ENCODE data around the gene RASGEF1C.

Gene RASGEF1C

GRCh38 chr5:180160215-180160614, 48.8 kb downstream of the RASGEF1C start:
- Histone ChIP-seq H3K27ac (no peak overlapping the region), H3K4me3 (no peak overlapping the region), H3K27me3 (peaks cover 0 to 5% of the 10 kb centered on the region in 2 donors), H3K36me3 (no peaks in the 10 kb centered on the region), H3K9me3 (peaks cover 0 to 6% (median 0%) of the 10 kb centered on the region in 3 donors), H3K4me1 (no peaks in the 10 kb centered on the region)
- intact Hi-C loops (cut with DNase I; ENCODE audit: low total_unique reads): no loop called here
- no peak for DNase-seq
- no peak for TF ChIP-seq CTCF (IDR thresholded peaks at IDR 0.05)

- no peak for DNase-seq
- no peak overlapping the region for H3K27ac ChIP-seq
- no peaks in the 10 kb centered on the region for H3K36me3 ChIP-seq
- H3K27me3 ChIP-seq: peaks cover 0 to 5% of the 10 kb centered on the region in 2 donors
- peaks cover 0 to 6% (median 0%) of the 10 kb centered on the region in 3 donors for H3K9me3 ChIP-seq
- H3K4me3 ChIP-seq: no peak overlapping the region
- no peaks in the 10 kb centered on the region for H3K4me1 ChIP-seq
- no peak for TF ChIP-seq CTCF (IDR thresholded peaks at IDR 0.05)
- intact Hi-C loops (cut with DNase I; ENCODE audit: low total_unique reads): no loop called here
Measured at GRCh38 chr5:180159756-180160155, 49.3 kb downstream of the RASGEF1C start.

GRCh38 chr5:180157866-180158265, 51.1 kb downstream of the RASGEF1C start:
- intact Hi-C loops (cut with DNase I; ENCODE audit: low total_unique reads): no loop called here

GRCh38 chr5:180156141-180156540, 52.9 kb downstream of the RASGEF1C start:
- Histone ChIP-seq H3K9me3 (peaks cover 0 to 6% (median 5%) of the 10 kb centered on the region in 3 donors), H3K36me3 (no peaks in the 10 kb centered on the region), H3K27ac (no peak overlapping the region), H3K4me3 (no peak overlapping the region), H3K27me3 (peaks cover 0 to 1% of the 10 kb centered on the region in 2 donors), H3K4me1 (no peaks in the 10 kb centered on the region)
- TF ChIP-seq CTCF (IDR thresholded peaks at IDR 0.05): no peak
- intact Hi-C loops (cut with DNase I; ENCODE audit: low total_unique reads): no loop called here
- DNase-seq: no peak

More at GRCh38 chr5:180157866-180158265, 51.1 kb downstream of the RASGEF1C start:
- no peaks in the 10 kb centered on the region for H3K4me1 ChIP-seq
- DNase-seq: no peak
- no peaks in the 10 kb centered on the region for H3K36me3 ChIP-seq
- H3K27me3 ChIP-seq: peaks cover 0 to 5% of the 10 kb centered on the region in 2 donors
- TF ChIP-seq CTCF (IDR thresholded peaks at IDR 0.05): no peak
- no peak overlapping the region for H3K27ac ChIP-seq
- H3K4me3 ChIP-seq: no peak overlapping the region
- H3K9me3 ChIP-seq: peaks cover 0 to 5% (median 5%) of the 10 kb centered on the region in 3 donors

- Histone ChIP-seq H3K9me3 (peaks cover 0 to 6% (median 5%) of the 10 kb centered on the region in 3 donors), H3K27ac (no peak overlapping the region), H3K4me3 (no peak overlapping the region), H3K4me1 (no peaks in the 10 kb centered on the region), H3K27me3 (no peaks in the 10 kb centered on the region), H3K36me3 (no peaks in the 10 kb centered on the region)
- no peak for DNase-seq
- intact Hi-C loops (cut with DNase I; ENCODE audit: low total_unique reads): no loop called here
- no peak for TF ChIP-seq CTCF (IDR thresholded peaks at IDR 0.05)
Measured at GRCh38 chr5:180155365-180155926, 53.6 kb downstream of the RASGEF1C start.

All from tibial artery (tissue), 4 donors.